HCT116 (cell line): ENCODE data around the gene SLC26A2. TPM values are rescaled to one million over a fixed set of nuclear protein-coding genes. Genes with fewer than 3 reads are reported as not detected.

Experiments
- ATAC-seq: fragments of 200-7000 bp; cut with Tn5 transposase; 2 replicates; pipeline ENCODE4 v1.9.1; 2020; ENCODE audit warnings: mild to moderate bottlenecking, moderate library complexity
- BruUV-seq: library from RNA; stranded (reverse); fragments of 400-500 nt; replicated peaks from 2 replicates; lab custom pipeline; 2021; lab: Mats Ljungman, UMichigan
- CTCF ChIA-PET: fragments of 300-600 bp; sonication (Branson Sonifier 250); formaldehyde crosslinking; loops from one replicate; lab custom pipeline; 2021; ENCODE audit warnings: antibody characterized with exemption; lab: Charles Lee
- POLR2A ChIA-PET: fragments of 300-600, 350-600 bp; sonication (Branson Sonifier 250); formaldehyde crosslinking; loops from one replicate; lab custom pipeline; 2021; ENCODE audit warnings: antibody characterized with exemption; lab: Charles Lee
- RAD21 ChIA-PET, 2 experiments: fragments of 300-600 bp; sonication (Branson Sonifier 250); formaldehyde crosslinking; loops; one replicate each; lab custom pipeline; 2023; ENCODE audit warnings: low total read pairs in 2 of 2; ENCODE audit not compliant: uncharacterized antibody in 2 of 2, unreplicated experiment in 2 of 2, low non-redundant PET in 1 of 2; lab: Charles Lee
- DNase-seq: peaks from one replicate; pipeline ENCODE4 v3.0.0-alpha.2; 2010; ENCODE audit warnings: low read depth, low spot score
- H2AFZ ChIP-seq: fragments of 200-600 bp; shearing (Covaris generic), sonication (generic); 2 replicates; pipeline ENCODE4 v1.6.1; 2017; ENCODE audit warnings: low read depth, mixed run types, mixed read lengths, antibody characterized with exemption, low read length; ENCODE audit not compliant: poor library complexity, severe bottlenecking
- H3K27ac ChIP-seq: 2 replicates; pipeline ENCODE4 v1.5.1; 2012; ENCODE audit warnings: low read depth, low read length
- H3K27me3 ChIP-seq: fragments of 200-600 bp; sonication (generic); 2 replicates; pipeline ENCODE4 v1.6.1; 2016; ENCODE audit warnings: mixed run types, low read length, mixed read lengths; ENCODE audit not compliant: insufficient read depth
- H3K36me3 ChIP-seq, 2 experiments: fragments of 200-500 bp in 1 of 2; fragments of 200-600 bp in 1 of 2; sonication (Bioruptor generic) in 1 of 2; sonication (generic) in 1 of 2; 2 replicates each; pipeline versions ENCODE4 v1.5.1 to v1.6.1; 2014 to 2016; ENCODE audit warnings: low read length in 2 of 2, inconsistent platforms in 1 of 2, mixed read lengths in 1 of 2, mixed run types in 1 of 2; ENCODE audit not compliant: insufficient read depth in 2 of 2, control insufficient read depth in 1 of 2
- H3K4me1 ChIP-seq, 2 experiments: fragments of 200-600 bp in 1 of 2; sonication (generic) in 1 of 2; 2 replicates each; pipeline versions ENCODE4 v1.5.1 to v1.6.1; 2012 to 2017; ENCODE audit warnings: low read length in 2 of 2, inconsistent platforms in 1 of 2, mild to moderate bottlenecking in 1 of 2, mixed read lengths in 1 of 2, mixed run types in 1 of 2, moderate library complexity in 1 of 2; ENCODE audit not compliant: insufficient read depth in 2 of 2, control insufficient read depth in 1 of 2
- H3K4me2 ChIP-seq: fragments of 200-600 bp; sonication (generic); 2 replicates; pipeline ENCODE4 v1.6.1; 2017; ENCODE audit warnings: mixed run types, low read length, mixed read lengths
- H3K4me3 ChIP-seq, 2 experiments: fragments of 200-600 bp in 1 of 2; sonication (generic) in 1 of 2; replicated peaks in 1 of 2; 2 replicates each; pipeline ENCODE4 v1.5.1; 2011 to 2016; ENCODE audit warnings: low read length in 2 of 2, control low read depth in 1 of 2, low read depth in 1 of 2, mild to moderate bottlenecking in 1 of 2, mixed read lengths in 1 of 2, mixed run types in 1 of 2
- H3K79me2 ChIP-seq: fragments of 200-600 bp; sonication (generic); 2 replicates; pipeline ENCODE4 v1.6.1; 2017; ENCODE audit warnings: mild to moderate bottlenecking, mixed run types, low read length, moderate library complexity, mixed read lengths; ENCODE audit not compliant: insufficient read depth
- H3K9ac ChIP-seq: fragments of 200-600 bp; sonication (generic); 2 replicates; pipeline ENCODE4 v1.6.1; 2016; ENCODE audit warnings: low read length, mixed read lengths
- H3K9me2 ChIP-seq: fragments of 200-600 bp; sonication (generic), shearing (Covaris generic); 2 replicates; pipeline ENCODE4 v1.6.1; 2017; ENCODE audit warnings: mixed run types, mild to moderate bottlenecking, moderate library complexity; ENCODE audit not compliant: insufficient read depth
- H3K9me3 ChIP-seq, 2 experiments: fragments of 200-500 bp in 1 of 2; fragments of 200-600 bp in 1 of 2; sonication (Bioruptor generic) in 1 of 2; sonication (generic) in 1 of 2; 2 replicates each; pipeline ENCODE4 v1.6.1; 2014 to 2017; ENCODE audit warnings: low read length in 2 of 2, mixed read lengths in 2 of 2, inconsistent platforms in 1 of 2, low read depth in 1 of 2, mild to moderate bottlenecking in 1 of 2, mixed run types in 1 of 2, moderate library complexity in 1 of 2; ENCODE audit not compliant: control insufficient read depth in 1 of 2, insufficient read depth in 1 of 2
- H4K20me1 ChIP-seq: fragments of 200-600 bp; sonication (generic), shearing (Covaris generic); 2 replicates; pipeline ENCODE4 v1.6.1; 2017; ENCODE audit warnings: mixed run types, mild to moderate bottlenecking, moderate library complexity; ENCODE audit not compliant: insufficient read depth
- ATF3 ChIP-seq: IDR thresholded peaks from 2 replicates; pipeline ENCODE4 v1.6.1; 2012
- CBX3 ChIP-seq: IDR thresholded peaks from 2 replicates; pipeline ENCODE4 v1.6.1; 2012; ENCODE audit warnings: low read depth
- CTCF ChIP-seq, 3 experiments: fragments of 200-600 bp in 1 of 3; sonication (generic) in 1 of 3; IDR thresholded peaks in 2 of 3; conservative IDR thresholded peaks in 1 of 3; 2 replicates each; pipeline ENCODE4 v1.5.1; 2012 to 2017; ENCODE audit warnings: low read depth in 2 of 3, low read length in 2 of 3, antibody characterized with exemption in 1 of 3, borderline replicate concordance in 1 of 3, control low read depth in 1 of 3, mild to moderate bottlenecking in 1 of 3, mixed read lengths in 1 of 3, mixed run types in 1 of 3, moderate library complexity in 1 of 3; ENCODE audit not compliant: insufficient read depth in 1 of 3
- ELF1 ChIP-seq: IDR thresholded peaks from 2 replicates; pipeline ENCODE4 v1.6.1; 2012; ENCODE audit warnings: low read depth, borderline replicate concordance
- FOSL1 ChIP-seq: IDR thresholded peaks from 2 replicates; pipeline ENCODE4 v1.6.1; 2012; ENCODE audit warnings: low read depth
- JUND ChIP-seq: IDR thresholded peaks from 2 replicates; pipeline ENCODE4 v1.6.1; 2012
- MAX ChIP-seq: IDR thresholded peaks from 2 replicates; pipeline ENCODE4 v1.6.1; 2012
- POLR2A ChIP-seq: IDR thresholded peaks from 2 replicates; pipeline ENCODE4 v1.7.0; 2011; ENCODE audit warnings: borderline replicate concordance; ENCODE audit not compliant: insufficient read depth, insufficient read length; ENCODE audit errors: extremely low read depth
- POLR2AphosphoS5 ChIP-seq: IDR thresholded peaks from 2 replicates; pipeline ENCODE4 v1.6.1; 2011; ENCODE audit warnings: mild to moderate bottlenecking, low read depth, low read length, moderate library complexity
- RAD21 ChIP-seq: IDR thresholded peaks from 2 replicates; pipeline ENCODE4 v1.6.1; 2012; ENCODE audit warnings: low read depth, mild to moderate bottlenecking
- REST ChIP-seq: IDR thresholded peaks from 2 replicates; pipeline ENCODE4 v1.6.1; 2012; ENCODE audit warnings: low read depth
- SIN3A ChIP-seq: IDR thresholded peaks from 2 replicates; pipeline ENCODE4 v1.6.1; 2012; ENCODE audit warnings: low read depth
- SP1 ChIP-seq: IDR thresholded peaks from 2 replicates; pipeline ENCODE4 v1.6.1; 2012; ENCODE audit warnings: low read depth
- SRF ChIP-seq: IDR thresholded peaks from 2 replicates; pipeline ENCODE4 v1.6.1; 2012; ENCODE audit warnings: low read depth
- TCF7L2 ChIP-seq: IDR thresholded peaks from 2 replicates; pipeline ENCODE4 v1.7.0; 2011; ENCODE audit warnings: borderline replicate concordance, inconsistent platforms; ENCODE audit not compliant: insufficient read depth, insufficient read length; ENCODE audit errors: extremely low read depth
- YY1 ChIP-seq: IDR thresholded peaks from 2 replicates; pipeline ENCODE4 v1.6.1; 2011; ENCODE audit warnings: low read length, low read depth, moderate library complexity, mild to moderate bottlenecking; ENCODE audit not compliant: insufficient replicate concordance; ENCODE audit errors: extremely low read depth
- ZBTB33 ChIP-seq: IDR thresholded peaks from 2 replicates; pipeline ENCODE4 v1.6.1; 2011; ENCODE audit warnings: mild to moderate bottlenecking, low read length, moderate library complexity; ENCODE audit not compliant: insufficient replicate concordance; ENCODE audit errors: extremely low read depth
- ZFX ChIP-seq: fragments of 450-650 bp; IDR thresholded peaks from 2 replicates; pipeline ENCODE4 v1.6.1; 2017
- intact Hi-C: fragments of 100-400 bp; cut with micrococcal nuclease; formaldehyde crosslinking; loops from 2 replicates; pipeline ENCODE4 v1.10.0; 2022
- total RNA-seq: library from RNA; stranded (reverse); gene quantifications from one replicate; pipeline ENCODE4 v1.2.1, GENCODE V29; 2021; ENCODE audit not compliant: unreplicated experiment

SLC26A2 gene
- total RNA-seq, 1 experiment from 2014 or later, result 7.8 TPM

- Histone ChIP-seq H3K9ac (no peak overlapping the region), H3K9me3 (no peaks in the 10 kb centered on the region), H3K4me2 (no peak overlapping the region), H4K20me1 (no peaks in the 10 kb centered on the region), H3K4me1 (no peaks in the 10 kb centered on the region), H2AFZ (no peak overlapping the region), H3K9me2 (no peaks in the 10 kb centered on the region), H3K4me3 (no peak overlapping the region), H3K27me3 (no peaks in the 10 kb centered on the region), H3K36me3 (no peaks in the 10 kb centered on the region), H3K27ac (no peak overlapping the region)
- RAD21 ChIA-PET, result no interaction called here
- no peak for ATAC-seq
- no TSS peak for BruUV-seq
- CTCF ChIA-PET, result no interaction called here
- intact Hi-C loops, result no loop called here
- POLR2A ChIA-PET, result no interaction called here
- no peak for DNase-seq
- TF ChIP-seq SP1 (no peak), ZBTB33 (no peak), SRF (no peak), JUND (no peak), ELF1 (no peak), CTCF (IDR thresholded peaks at IDR 0.05 in 2 of 3, conservative IDR thresholded peaks at IDR 0.05 in 1 of 3; ENCODE audit: borderline replicate concordance in 1 of 3, insufficient read depth in 1 of 3, low read depth in 2 of 3, low read length in 2 of 3) (no peak), FOSL1 (no peak), TCF7L2 (no peak), POLR2AphosphoS5 (no peak), ATF3 (no peak), ZFX (no peak), CBX3 (no peak), MAX (no peak), SIN3A (no peak), REST (no peak), RAD21 (no peak), POLR2A (no peak), YY1 (no peak)
- TF ChIP-seq, all 23 proteins: peak for 0
- H3K79me2 ChIP-seq, result no peaks in the 10 kb centered on the region
Measured at GRCh38 chr5:149915392-149916260, 44.9 kb upstream of the SLC26A2 start.
